Esophagus (tissue), 2 donors: ENCODE results near the gene MYLK4. TPM values are rescaled to one million over a fixed set of nuclear protein-coding genes. Genes with fewer than 3 reads are reported as not detected.
A peak's percentile ranks its signal among the peaks of the same experiment; 100 is the strongest.
"Not testable (repeated sequence)": the region's sequence is repeated elsewhere in the genome, so short reads cannot be mapped to it uniquely, and the experiment has no call there.

Experiments used
- H3K27ac ChIP-seq, 2 donors: one replicate each; pipeline ENCODE4 v1.5.1; 2013; ENCODE audit warnings: low read depth in 2 of 2, mild to moderate bottlenecking in 2 of 2, inconsistent platforms in 1 of 2, low read length in 1 of 2, moderate library complexity in 1 of 2
- H3K27me3 ChIP-seq, 2 donors: one replicate each; pipeline ENCODE4 v1.6.1; 2013; ENCODE audit warnings: low read length in 2 of 2, control low read depth in 1 of 2, mild to moderate bottlenecking in 1 of 2; ENCODE audit not compliant: insufficient read depth in 2 of 2, control insufficient read depth in 1 of 2
- H3K36me3 ChIP-seq, 2 donors: one replicate each; pipeline ENCODE4 v1.6.1; 2013; ENCODE audit warnings: low read length in 1 of 2; ENCODE audit not compliant: control insufficient read depth in 2 of 2, insufficient read depth in 2 of 2
- H3K4me1 ChIP-seq, 2 donors: one replicate each; pipeline ENCODE4 v1.6.1; 2013; ENCODE audit warnings: low read length in 1 of 2; ENCODE audit not compliant: control insufficient read depth in 2 of 2, insufficient read depth in 2 of 2
- H3K4me3 ChIP-seq, 2 donors: one replicate each; pipeline ENCODE4 v1.5.1; 2013; ENCODE audit warnings: low read length in 2 of 2, mild to moderate bottlenecking in 2 of 2, low read depth in 1 of 2, moderate library complexity in 1 of 2
- H3K9me3 ChIP-seq, 2 donors: one replicate each; pipeline ENCODE4 v1.6.1; 2013; ENCODE audit warnings: mild to moderate bottlenecking in 2 of 2, low read depth in 1 of 2, low read length in 1 of 2, moderate library complexity in 1 of 2; ENCODE audit not compliant: control insufficient read depth in 2 of 2, insufficient read depth in 1 of 2
- WGBS, 2 donors: extraction: QIAGEN DNeasy Blood & Tissue Kit; methylation state at CpG; one replicate each; pipeline ENCODE4 v1.1.7; 2013; 5-methylcytosine and 5-hydroxymethylcytosine counted together
- polyA plus RNA-seq, 2 donors: library from polyadenylated mRNA; stranded (reverse); fragments of 200-250 nt; gene quantifications; one replicate each; pipeline ENCODE4 v1.2.3, GENCODE V29; 2013
- donor health status: healthy with polysubstance abuse.
- donor health status: Bipolar disorder and iron deficiency.

The MYLK4 gene
- polyA plus RNA-seq, 2 donors: 0.59 to 0.75 TPM

- Histone ChIP-seq H3K9me3 (no peaks in the 10 kb centered on the region), H3K4me1 (peaks cover 6 to 7% of the 10 kb centered on the region in 2 donors), H3K36me3 (peaks cover 0 to 8% of the 10 kb centered on the region in 2 donors), H3K27me3 (no peaks in the 10 kb centered on the region), H3K27ac (peak overlapping the region in 1 of 2 donors; percentile 17), H3K4me3 (peak overlapping the region in 1 of 2 donors; percentile 94)
- 33 to 40% methylated on average over 9 of the region's 9 CpGs for WGBS, 2 donors
These were observed 17.2 kb upstream of the MYLK4 start for GRCh38 chr6:2767657-2768524.

- H3K27ac ChIP-seq: no peak overlapping the region
- WGBS, 2 donors: 3 to 5% methylated on average over 13 of the region's 13 CpGs
These were observed 16.3 kb upstream of the MYLK4 start for GRCh38 chr6:2766767-2767656.

GRCh38 chr6:2765896-2766766 is 15.4 kb upstream of the MYLK4 start:
- Histone ChIP-seq H3K9me3 (no peaks in the 10 kb centered on the region), H3K4me1 (peaks cover 5 to 6% of the 10 kb centered on the region in 2 donors), H3K4me3 (peak overlapping the region; percentile 85 to 94), H3K27ac (peak overlapping the region; percentile 97 to 98), H3K36me3 (peaks cover 0 to 4% of the 10 kb centered on the region in 2 donors), H3K27me3 (no peaks in the 10 kb centered on the region)
- 0 to 1% methylated on average over 64 to 91 of the region's 91 CpGs for WGBS, 2 donors

More at GRCh38 chr6:2766767-2767656, 16.3 kb upstream of the MYLK4 start:
- Histone ChIP-seq H3K36me3 (peaks cover 0 to 6% of the 10 kb centered on the region in 2 donors), H3K4me3 (peak overlapping the region; percentile 85 to 94), H3K9me3 (no peaks in the 10 kb centered on the region), H3K4me1 (peaks cover 6 to 7% of the 10 kb centered on the region in 2 donors), H3K27me3 (no peaks in the 10 kb centered on the region)

DNA sequence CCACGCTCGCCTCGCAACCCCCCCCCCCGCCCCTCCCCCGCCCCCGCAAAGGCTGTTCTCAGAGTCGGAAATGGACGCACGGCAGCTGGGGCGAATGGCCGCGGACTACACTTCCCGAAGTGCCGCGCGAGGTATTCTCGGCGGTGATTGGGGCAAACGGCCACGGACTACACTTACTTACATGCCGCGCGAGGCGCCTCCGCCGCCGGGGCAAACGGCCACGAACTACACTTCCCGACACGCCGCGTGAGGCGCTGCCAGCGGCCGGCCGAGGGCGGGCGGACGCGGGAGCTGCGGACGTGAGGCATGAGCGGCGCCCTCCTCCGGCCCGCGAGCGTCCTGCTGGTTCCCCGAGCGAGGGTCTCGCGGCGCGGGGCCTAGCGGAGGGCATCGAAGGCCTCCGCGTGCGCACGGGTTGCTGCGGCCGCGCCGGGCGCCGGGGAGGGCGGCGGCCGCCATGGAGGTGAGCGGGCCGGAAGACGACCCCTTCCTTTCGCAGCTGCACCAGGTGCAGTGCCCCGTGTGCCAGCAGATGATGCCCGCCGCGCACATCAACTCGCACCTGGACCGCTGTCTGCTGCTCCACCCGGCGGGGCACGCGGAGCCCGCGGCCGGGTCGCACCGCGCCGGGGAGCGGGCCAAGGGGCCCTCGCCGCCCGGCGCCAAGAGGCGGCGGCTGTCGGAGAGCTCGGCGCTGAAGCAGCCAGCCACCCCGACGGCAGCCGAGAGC is 14.6 kb upstream of the MYLK4 start, which contains the start of gene WRNIP1:
Gene WRNIP1 (plus strand): TSS at position 228 of the 730 bp plus-strand sequence. CDS start 230 bp downstream, at position 458.
- H3K36me3 ChIP-seq: peaks cover 0 to 2% of the 10 kb centered on the region in 2 donors
- H3K9me3 ChIP-seq: no peaks in the 10 kb centered on the region
- H3K4me1 ChIP-seq: peaks cover 5 to 6% of the 10 kb centered on the region in 2 donors
- WGBS, 2 donors: 0% methylated on average over 83 to 104 of the region's 104 CpGs
- H3K4me3 ChIP-seq: peak within 1 kb of the TSS; percentile 85 to 94
- H3K27me3 ChIP-seq: no peaks in the 10 kb centered on the region
- peak within 1 kb of the TSS; percentile 97 to 98 for H3K27ac ChIP-seq

GRCh38 chr6:2764610-2765165 is 14.0 kb upstream of the MYLK4 start:
- H3K27me3 ChIP-seq: no peaks in the 10 kb centered on the region
- peak overlapping the region; percentile 79 to 87 for H3K27ac ChIP-seq
- WGBS, 2 donors: 0 to 1% methylated on average over 40 to 45 of the region's 45 CpGs
- peak overlapping the region; percentile 43 to 49 for H3K4me3 ChIP-seq
- peaks cover 0 to 2% of the 10 kb centered on the region in 2 donors for H3K36me3 ChIP-seq
- peaks cover 2 to 6% of the 10 kb centered on the region in 2 donors for H3K4me1 ChIP-seq
- no peaks in the 10 kb centered on the region for H3K9me3 ChIP-seq

DNA sequence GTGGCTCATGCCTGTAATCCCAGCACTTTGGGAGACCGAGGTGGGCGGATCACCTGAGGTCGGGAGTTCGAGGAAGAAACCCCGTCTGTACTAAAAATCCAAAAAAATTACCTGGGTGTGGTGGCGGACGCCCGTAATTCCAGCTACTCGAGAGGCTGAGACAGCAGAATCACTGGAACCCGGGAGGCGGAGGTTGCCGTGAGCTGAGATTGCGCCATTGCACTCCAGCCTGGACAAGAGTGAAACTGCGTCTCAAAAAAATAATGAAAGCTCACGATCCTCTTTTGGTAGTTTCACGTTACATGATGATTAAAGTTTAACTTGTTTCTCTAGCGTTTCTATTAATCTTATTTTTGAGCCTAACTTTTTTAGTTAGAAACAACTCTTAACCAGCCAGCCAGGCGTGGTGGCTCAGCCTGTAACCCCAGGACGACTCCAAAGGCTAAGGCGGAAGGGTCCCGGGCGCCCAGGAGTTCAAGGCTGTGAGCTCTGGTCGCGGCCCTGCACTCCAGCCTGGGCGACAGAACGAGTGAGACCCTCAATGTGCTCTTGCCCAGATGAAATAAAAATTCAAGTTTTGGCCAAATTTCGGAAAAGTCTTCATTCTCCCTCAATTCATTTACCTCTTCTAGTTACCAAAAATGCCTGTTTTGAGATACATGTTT is 13.3 kb upstream of the MYLK4 start:
- Histone ChIP-seq H3K4me3 (peak overlapping the region in 1 of 2 donors; percentile 43), H3K36me3 (peaks cover 0 to 2% of the 10 kb centered on the region in 2 donors), H3K9me3 (no peaks in the 10 kb centered on the region), H3K27ac (no peak overlapping the region), H3K4me1 (peaks cover 2 to 6% of the 10 kb centered on the region in 2 donors), H3K27me3 (no peaks in the 10 kb centered on the region)
- 73 to 81% methylated on average over 27 of the region's 27 CpGs for WGBS, 2 donors

DNA sequence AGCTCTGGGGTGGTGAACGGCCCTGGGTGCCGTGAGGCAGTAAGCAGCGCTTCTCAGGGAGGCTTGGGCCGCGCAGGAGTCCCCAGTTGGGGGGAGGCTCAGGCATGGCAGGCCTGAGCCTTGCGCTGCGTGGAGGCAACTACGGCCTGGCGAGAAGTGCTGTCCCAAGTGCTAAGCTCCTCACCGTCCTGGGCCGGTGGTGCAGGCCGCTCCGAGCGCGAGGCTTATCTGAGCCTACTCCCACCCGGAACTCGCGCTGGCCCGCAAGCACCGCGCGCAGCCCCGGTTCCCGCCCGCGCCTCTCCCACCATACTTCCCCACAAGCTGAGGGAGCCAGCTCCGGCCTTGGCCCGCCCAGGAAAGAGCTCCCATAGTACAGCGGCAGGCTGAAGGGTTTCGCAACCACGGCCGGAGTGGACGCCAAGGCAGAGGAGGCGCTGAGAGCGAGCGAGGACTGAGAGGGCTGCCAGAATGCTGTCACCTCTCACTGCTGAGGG is 12.7 kb upstream of the MYLK4 start:
- Histone ChIP-seq H3K4me3 (no peak overlapping the region), H3K4me1 (peaks cover 2 to 6% of the 10 kb centered on the region in 2 donors), H3K36me3 (peaks cover 0 to 2% of the 10 kb centered on the region in 2 donors), H3K27me3 (no peaks in the 10 kb centered on the region), H3K27ac (no peak overlapping the region), H3K9me3 (no peaks in the 10 kb centered on the region)
- 96 to 97% methylated on average over 36 of the region's 36 CpGs for WGBS, 2 donors

GRCh38 chr6:2762868-2763267 is 12.1 kb upstream of the MYLK4 start:
- H3K27me3 ChIP-seq, H3K9me3 ChIP-seq, H3K4me1 ChIP-seq, H3K4me3 ChIP-seq, H3K27ac ChIP-seq, H3K36me3 ChIP-seq: not testable (repeated sequence)
- WGBS, 2 donors: 91 to 97% methylated on average over 4 of the region's 4 CpGs
